HepG2 (cell line): ENCODE data around the gene ITPK1. TPM values are rescaled to one million over a fixed set of nuclear protein-coding genes. Genes with fewer than 3 reads are reported as not detected.

ENCODE experiments used
- DRAP1 ChIP-seq: IDR thresholded peaks from 2 replicates; pipeline ENCODE4 v1.6.1; 2016; ENCODE audit warnings: missing genetic modification reagents, missing compliant biosample characterization
- MAFK ChIP-seq, 2 experiments: IDR thresholded peaks in 1 of 2; conservative IDR thresholded peaks in 1 of 2; 2 replicates each; pipeline ENCODE4 v1.6.1; 2011; ENCODE audit warnings: improper control_type of control experiment in 2 of 2, low read length in 2 of 2
- PRDM10 ChIP-seq: sonication (generic); formaldehyde crosslinking; IDR thresholded peaks from 2 replicates; pipeline ENCODE4 v1.4.0; 2020; ENCODE audit warnings: low read depth, missing genetic modification reagents
- RARA ChIP-seq: IDR thresholded peaks from 2 replicates; pipeline ENCODE4 v1.6.1; 2016; ENCODE audit warnings: missing genetic modification reagents, missing compliant biosample characterization
- TAF1 ChIP-seq: sonication (generic); formaldehyde crosslinking; IDR thresholded peaks from 2 replicates; pipeline ENCODE4 v1.4.0; 2020; ENCODE audit warnings: missing genetic modification reagents
- ZNF784 ChIP-seq: sonication (generic); formaldehyde crosslinking; IDR thresholded peaks from 2 replicates; pipeline ENCODE4 v1.5.1; 2020; ENCODE audit warnings: missing genetic modification reagents, mild to moderate bottlenecking, borderline replicate concordance
- polyA plus RNA-seq, 8 experiments: library from polyadenylated mRNA; depleted of rRNA in 3 of 8; stranded (reverse) in 7 of 8; unstranded in 1 of 8; fragments of >200 nt; fragmentation: Illumina TruSeq in 4 of 8; extraction: Trizol in 4 of 8; gene quantifications; 2 replicates each; pipeline versions ENCODE4 v1.2.1 to v1.2.3, GENCODE V29; 2011 to 2016; ENCODE audit warnings: low read depth in 4 of 8, missing spikeins in 1 of 8, mixed read lengths in 1 of 8; ENCODE audit not compliant: insufficient read depth in 1 of 8
- total RNA-seq, 5 experiments: library from RNA; depleted of rRNA; stranded (reverse); fragments of >200 nt; fragmentation: Illumina TruSeq; extraction: Trizol; gene quantifications; 2 replicates each; pipeline ENCODE4 v1.2.3, GENCODE V29; 2016; ENCODE audit warnings: low read depth in 1 of 5
- TF ChIP-seq, protein P1 (sequence below): sonication (generic); formaldehyde crosslinking; IDR thresholded peaks from 2 replicates; pipeline ENCODE4 v1.9.0; 2021; ENCODE audit warnings: missing genetic modification reagents, borderline replicate concordance
- TF ChIP-seq, protein P2 (sequence below): sonication (generic); formaldehyde crosslinking; IDR thresholded peaks from 2 replicates; pipeline ENCODE4 v1.8.1; 2023; ENCODE audit warnings: mild to moderate bottlenecking, missing genetic modification reagents

Gene ITPK1
- total and polyA plus RNA-seq, 2 of the 13 experiments (the other 11 are each of a cell fraction or from before 2014, with no cell fraction given), result 20.5 to 47.5 TPM

GRCh38 chr14:93156693-93157369 is 41.1 kb upstream of the ITPK1 start (continued):
- no peak for TF ChIP-seq MAFK (conservative IDR thresholded peaks at IDR 0.05 in 1 of 2, IDR thresholded peaks at IDR 0.05 in 1 of 2; ENCODE audit: low read length in 2 of 2)
- TF ChIP-seq RARA (CRISPR knock-in tag), result no peak
- TF ChIP-seq TAF1 (CRISPR knock-in tag), result no peak
- TF ChIP-seq, protein P1, sequence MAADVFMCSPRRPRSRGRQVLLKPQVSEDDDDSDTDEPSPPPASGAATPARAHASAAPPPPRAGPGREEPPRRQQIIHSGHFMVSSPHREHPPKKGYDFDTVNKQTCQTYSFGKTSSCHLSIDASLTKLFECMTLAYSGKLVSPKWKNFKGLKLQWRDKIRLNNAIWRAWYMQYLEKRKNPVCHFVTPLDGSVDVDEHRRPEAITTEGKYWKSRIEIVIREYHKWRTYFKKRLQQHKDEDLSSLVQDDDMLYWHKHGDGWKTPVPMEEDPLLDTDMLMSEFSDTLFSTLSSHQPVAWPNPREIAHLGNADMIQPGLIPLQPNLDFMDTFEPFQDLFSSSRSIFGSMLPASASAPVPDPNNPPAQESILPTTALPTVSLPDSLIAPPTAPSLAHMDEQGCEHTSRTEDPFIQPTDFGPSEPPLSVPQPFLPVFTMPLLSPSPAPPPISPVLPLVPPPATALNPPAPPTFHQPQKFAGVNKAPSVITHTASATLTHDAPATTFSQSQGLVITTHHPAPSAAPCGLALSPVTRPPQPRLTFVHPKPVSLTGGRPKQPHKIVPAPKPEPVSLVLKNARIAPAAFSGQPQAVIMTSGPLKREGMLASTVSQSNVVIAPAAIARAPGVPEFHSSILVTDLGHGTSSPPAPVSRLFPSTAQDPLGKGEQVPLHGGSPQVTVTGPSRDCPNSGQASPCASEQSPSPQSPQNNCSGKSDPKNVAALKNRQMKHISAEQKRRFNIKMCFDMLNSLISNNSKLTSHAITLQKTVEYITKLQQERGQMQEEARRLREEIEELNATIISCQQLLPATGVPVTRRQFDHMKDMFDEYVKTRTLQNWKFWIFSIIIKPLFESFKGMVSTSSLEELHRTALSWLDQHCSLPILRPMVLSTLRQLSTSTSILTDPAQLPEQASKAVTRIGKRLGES (CRISPR knock-in tag), result no peak
- TF ChIP-seq PRDM10 (CRISPR knock-in tag), result no peak
- TF ChIP-seq DRAP1 (CRISPR knock-in tag), result no peak
- TF ChIP-seq, protein P2, sequence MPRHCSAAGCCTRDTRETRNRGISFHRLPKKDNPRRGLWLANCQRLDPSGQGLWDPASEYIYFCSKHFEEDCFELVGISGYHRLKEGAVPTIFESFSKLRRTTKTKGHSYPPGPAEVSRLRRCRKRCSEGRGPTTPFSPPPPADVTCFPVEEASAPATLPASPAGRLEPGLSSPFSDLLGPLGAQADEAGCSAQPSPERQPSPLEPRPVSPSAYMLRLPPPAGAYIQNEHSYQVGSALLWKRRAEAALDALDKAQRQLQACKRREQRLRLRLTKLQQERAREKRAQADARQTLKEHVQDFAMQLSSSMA (CRISPR knock-in tag), result no peak
- no peak for TF ChIP-seq ZNF784 (CRISPR knock-in tag)
